NCI-H187 treated with DMSO at 0.1 percent for 48 hours (cell line): Measurements from ENCODE around the gene SLC6A8.
"Not testable (repeated sequence)": the region's sequence is repeated elsewhere in the genome, so short reads cannot be mapped to it uniquely, and the experiment has no call there.

Experiments
- DNase-seq: peaks from one replicate; lab custom pipeline; 2025; lab: John Stamatoyannopoulos, UW

SLC6A8 gene

DNA sequence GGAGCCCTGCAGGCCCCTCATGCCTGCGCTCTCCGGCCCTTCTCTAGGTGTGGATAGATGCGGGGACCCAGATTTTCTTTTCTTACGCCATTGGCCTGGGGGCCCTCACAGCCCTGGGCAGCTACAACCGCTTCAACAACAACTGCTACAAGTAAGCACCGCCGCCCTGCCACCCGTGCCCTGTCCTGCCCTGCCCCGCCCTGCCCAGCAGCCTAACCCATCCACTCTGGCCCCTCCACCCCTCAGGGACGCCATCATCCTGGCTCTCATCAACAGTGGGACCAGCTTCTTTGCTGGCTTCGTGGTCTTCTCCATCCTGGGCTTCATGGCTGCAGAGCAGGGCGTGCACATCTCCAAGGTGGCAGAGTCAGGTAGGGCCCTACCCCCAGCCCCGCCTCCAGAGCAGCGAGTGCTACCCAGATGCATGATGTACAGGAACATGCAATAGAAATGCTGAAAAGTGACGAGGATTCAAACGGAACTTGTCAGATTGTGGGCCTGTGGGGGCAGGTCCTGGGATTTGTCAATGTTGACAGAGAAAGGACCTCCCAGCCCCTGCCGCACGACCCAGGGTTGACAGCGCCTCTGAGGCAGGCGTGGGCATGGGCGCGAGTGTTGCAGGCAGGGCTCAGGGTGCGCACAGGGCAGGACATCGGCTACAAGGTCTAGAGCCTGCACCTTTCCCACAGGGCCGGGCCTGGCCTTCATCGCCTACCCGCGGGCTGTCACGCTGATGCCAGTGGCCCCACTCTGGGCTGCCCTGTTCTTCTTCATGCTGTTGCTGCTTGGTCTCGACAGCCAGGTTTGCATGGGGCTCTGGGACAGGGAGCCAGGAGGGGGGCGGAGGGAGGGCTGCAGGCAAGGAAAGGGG, 5.7 kb downstream of the SLC6A8 start:
- no peak for DNase-seq

GRCh38 chrX:153694256-153694655, 6.5 kb downstream of the SLC6A8 start:
- DNase-seq = not testable (repeated sequence)

DNA sequence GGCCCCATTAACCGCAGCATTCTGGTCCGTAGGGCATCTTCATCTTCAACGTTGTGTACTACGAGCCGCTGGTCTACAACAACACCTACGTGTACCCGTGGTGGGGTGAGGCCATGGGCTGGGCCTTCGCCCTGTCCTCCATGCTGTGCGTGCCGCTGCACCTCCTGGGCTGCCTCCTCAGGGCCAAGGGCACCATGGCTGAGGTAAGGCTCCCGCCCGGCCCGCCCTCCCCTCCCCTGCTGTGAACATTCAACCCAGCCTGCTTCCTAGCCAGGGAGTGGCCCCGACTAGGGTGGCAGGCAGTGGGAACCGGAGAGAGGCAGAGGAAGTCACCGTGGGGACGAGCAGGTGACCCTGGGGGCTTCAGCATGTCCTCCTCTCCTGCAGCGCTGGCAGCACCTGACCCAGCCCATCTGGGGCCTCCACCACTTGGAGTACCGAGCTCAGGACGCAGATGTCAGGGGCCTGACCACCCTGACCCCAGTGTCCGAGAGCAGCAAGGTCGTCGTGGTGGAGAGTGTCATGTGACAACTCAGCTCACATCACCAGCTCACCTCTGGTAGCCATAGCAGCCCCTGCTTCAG, 7.1 kb downstream of the SLC6A8 start:
- DNase-seq = no peak

DNA sequence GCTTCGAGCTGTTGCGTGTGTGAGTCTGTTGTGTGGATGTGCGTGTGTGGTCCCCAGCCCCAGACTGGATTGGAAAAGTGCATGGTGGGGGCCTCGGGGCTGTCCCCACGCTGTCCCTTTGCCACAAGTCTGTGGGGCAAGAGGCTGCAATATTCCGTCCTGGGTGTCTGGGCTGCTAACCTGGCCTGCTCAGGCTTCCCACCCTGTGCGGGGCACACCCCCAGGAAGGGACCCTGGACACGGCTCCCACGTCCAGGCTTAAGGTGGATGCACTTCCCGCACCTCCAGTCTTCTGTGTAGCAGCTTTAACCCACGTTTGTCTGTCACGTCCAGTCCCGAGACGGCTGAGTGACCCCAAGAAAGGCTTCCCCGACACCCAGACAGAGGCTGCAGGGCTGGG, 8.4 kb downstream of the SLC6A8 start:
- no peak for DNase-seq

DNA sequence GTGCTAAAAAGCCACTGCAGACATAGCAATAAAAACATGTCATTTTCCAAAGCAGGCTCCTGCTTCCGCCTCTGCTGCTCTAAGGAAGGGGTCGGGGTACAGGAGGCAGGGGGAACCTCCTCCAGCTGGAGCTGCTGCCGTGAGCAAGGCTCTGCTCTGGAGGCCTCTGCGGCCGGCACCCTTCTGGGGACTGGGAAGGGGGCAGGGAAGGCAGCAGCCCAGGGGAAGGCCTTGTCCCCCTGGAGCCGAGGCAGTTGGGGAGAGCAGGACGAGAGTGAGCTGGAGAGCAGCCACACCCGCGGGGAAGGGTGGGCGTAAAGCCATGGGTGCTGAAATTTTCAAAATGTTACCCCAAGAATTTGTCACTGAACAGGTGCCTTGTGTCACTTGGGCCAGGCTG, 8.8 kb downstream of the SLC6A8 start:
- not testable (repeated sequence) for DNase-seq

DNA sequence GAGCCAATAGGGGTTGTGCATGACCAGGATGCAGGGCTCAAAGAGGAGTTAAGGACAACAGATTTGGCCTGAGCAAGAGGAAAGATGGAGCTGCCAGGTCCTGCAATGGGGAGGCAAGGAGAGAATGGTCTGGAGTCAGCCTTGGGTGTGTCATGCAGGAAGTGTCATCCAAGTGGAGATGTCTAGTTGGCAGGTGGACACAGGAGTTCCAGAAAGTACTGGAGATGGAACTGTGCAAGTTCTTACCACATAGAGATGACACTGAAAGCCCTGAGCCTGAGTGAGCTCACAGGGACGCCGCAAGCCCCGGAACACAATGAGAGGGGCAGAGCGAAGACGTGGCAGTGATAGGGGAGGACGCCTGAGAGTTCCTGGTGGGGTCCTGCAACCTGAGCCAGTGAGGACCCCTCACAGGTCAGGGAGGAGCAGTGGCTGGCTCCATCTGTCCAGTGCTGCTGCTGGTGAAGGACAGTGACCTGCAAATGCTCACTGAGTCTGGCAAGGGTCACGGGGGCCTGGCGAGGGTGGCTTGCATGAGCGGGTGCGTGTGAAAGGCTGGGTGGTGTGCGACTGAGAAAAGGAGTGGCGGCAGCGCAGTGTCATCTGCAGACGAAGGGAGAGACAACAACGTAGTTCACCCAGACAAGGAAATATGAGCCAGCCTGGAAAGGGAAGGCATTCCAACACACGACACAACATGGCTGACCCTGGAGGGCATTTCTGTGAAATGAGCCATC, 9.4 kb downstream of the SLC6A8 start:
- DNase-seq = not testable (repeated sequence)

GRCh38 chrX:153697924-153698865, 10.5 kb downstream of the SLC6A8 start:
- DNase-seq = no peak

DNA sequence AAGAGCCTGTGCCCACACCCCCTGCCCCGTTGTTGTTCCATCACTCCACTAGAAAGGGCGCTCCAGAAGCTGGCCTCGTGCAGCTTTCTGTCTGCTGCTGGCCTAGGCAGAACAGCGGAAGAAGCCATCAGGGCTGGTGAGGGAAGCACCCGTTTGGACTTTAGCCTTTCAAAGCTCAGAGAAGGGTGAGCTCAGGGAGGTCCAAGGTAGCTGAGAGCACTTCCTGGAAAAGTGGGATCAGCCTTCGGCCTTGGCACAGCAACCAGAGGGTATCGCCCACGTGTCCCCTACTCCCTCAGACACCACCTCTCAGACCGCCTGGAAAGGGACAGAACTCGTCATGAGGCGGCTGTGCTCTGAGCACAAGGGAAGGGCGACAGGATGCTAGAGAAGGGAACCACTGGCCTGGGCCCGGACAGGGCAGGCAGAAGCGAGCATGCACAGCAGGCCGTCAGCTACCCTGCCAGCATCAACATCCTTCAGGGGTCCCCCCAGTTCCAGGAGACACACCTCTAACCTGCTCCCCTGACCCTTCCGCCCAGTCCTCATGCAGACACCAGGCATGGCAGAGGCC, 11.6 kb downstream of the SLC6A8 start:
- not testable (repeated sequence) for DNase-seq

- DNase-seq = not testable (repeated sequence)
Measured at GRCh38 chrX:153699784-153700371, 12.2 kb downstream of the SLC6A8 start.

DNA sequence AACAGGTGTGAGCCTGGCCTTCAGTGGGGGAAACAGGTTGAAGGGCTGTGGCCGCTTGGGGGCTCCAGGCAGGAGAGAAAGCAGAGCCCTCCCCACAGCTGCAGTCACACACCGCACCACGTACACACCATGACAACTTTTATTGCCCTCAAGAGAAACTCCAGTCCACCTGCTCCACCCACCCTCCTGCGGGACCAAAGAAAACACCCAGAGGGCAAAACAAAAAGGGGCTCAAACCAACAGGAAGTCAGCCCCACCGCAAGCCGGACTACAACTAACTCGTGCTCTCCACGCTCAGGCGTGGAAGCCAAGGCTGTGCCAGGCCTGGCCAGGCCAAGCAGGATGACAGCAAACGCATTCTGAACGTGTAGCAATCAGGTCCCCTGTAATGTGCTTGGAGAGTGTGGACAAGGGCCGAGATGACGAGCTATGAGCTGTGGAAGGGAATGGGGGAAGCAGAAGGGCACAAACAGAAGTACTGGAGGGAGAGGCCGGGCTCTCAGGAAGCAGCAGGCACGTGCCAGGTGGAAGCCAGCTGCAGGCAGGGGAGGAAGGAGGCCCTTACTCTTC, 12.7 kb downstream of the SLC6A8 start:
- DNase-seq = no peak

DNA sequence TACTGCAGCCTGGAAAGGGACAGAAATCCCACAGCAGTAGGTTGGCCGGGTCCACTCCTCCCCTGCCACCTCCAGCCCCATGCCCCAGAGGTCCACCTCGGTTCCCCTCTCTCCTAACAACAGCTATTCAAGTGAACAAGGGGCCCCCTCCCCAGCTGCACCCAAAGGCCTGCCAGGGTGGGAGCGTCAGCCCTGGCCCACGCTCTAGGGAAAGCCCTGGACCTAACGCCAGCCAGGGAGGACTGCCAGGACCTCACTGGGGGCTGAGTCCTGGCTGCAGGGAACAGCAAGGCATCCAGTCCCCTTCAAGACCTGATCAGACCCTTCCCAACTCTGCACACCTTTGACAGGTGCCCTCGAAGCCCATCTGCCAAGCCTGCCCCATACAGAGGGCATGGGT, 13.2 kb downstream of the SLC6A8 start:
- no peak for DNase-seq

DNA sequence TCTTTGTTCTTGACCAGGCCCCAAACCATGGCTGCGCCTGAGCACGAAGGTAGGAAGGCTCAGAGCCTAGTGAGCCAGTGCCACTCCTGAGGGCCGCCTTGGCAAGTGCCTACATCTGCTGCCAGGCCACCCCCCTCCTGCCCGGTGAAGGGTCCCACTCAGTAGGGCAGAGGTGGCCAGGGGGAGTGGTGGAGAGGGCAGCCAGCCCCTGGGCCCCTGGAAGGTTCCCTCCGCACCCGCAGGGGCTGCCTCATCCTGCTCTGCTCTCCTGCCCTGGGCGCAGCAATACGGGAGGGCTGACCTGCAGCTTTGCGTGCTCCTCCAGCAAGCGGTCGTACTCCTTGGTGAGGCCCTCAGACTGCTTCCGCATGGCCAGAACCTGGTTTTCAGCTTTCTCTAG, 14.0 kb downstream of the SLC6A8 start:
- DNase-seq = no peak

GRCh38 chrX:153702336-153703035, 14.8 kb downstream of the SLC6A8 start:
- no peak for DNase-seq

DNA sequence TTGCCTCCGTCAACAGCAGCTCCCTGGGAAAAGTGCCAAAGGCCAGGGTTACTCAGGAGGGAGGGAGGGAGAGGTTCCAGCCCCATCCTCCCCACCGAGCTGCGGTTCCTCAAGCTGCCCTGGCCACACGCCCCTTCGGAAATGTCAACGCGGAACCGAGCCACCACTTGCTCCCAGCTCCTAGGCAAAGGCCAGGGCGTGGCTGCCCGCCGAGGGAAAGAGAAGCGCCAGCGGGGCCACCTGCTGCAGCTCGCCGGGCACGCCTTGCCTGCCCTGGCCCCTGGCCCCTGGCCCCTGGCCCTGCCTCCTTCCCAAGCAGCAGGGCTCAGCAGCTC, 15.3 kb downstream of the SLC6A8 start:
- DNase-seq = no peak

DNA sequence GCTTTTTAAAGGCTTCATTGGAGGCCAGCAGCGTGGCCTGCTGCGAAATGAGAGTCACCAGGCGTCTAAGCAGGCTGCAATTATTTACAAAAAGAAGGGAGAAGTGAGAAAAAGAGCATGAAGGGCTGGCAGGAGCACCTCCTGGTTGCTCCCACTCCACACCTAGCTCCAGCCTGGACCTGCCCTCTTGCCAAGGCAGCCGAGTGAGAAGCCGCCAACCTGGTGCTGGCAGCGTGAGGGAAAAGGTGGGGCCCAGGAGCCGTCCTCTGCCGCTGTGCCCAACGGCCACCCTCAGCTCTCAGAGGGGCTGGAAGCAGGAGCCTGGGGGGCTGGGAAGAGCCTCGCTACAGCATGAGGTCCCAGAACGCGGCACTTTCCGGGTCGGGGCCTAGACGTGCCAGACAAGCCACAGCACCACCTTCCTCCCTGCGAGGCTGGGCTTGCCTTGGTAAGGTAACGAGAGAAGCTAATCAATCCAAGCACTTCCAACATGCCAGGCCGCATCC, 16.3 kb downstream of the SLC6A8 start:
- no peak for DNase-seq

- DNase-seq = not testable (repeated sequence)
Measured at GRCh38 chrX:153704631-153705402, 17.1 kb downstream of the SLC6A8 start.

DNA sequence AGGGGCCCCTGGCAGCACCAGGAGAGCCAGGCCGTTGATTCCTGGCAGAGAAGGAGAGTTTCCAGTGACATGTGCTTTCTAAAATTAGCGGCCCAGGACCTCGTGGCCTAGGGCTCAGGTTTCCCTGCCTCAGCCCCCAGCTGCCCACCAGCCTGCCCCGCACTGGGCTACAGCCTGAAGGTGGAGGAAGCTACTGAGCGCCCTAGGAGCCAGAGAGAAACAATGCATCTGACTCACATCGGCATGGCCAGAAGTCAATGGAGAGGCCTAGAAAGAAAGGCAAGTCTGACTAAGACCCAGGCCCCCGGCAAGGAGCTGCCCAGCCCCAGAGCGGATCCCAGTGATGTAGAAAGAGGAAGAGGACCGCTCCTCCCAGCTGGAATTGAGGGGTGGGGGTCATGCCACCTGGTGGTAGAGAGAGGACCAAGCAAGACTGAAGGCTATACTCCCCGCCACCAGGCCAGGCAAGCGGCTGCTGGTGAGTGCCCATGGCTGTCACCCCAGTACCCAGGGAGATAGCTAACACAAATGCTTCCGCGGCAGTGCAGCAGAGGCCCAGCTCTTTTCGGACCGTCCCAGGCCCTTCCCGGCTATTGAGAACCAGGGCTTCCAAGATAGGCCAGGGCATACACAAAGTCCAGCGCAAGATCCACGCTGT, 17.8 kb downstream of the SLC6A8 start:
- not testable (repeated sequence) for DNase-seq

DNA sequence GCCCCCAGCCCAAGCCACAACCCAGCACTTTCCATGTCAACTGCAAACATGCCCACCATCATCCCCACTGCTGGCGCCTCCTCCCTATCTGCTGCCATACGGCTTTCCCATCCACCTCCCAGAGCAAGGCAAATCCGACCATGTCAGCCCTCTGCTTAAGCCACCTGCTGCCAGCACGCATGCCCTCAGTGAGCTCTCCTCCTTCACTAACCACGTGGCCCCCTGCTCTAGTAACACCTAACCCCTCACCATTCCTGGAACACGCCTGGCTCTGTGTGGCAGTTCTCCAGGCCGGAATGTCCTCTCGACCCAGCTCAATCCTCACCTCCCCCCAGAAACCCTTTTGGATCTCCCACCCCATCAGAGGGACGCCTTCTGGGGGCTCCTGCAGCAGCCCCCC, 19.1 kb downstream of the SLC6A8 start:
- no peak for DNase-seq

DNA sequence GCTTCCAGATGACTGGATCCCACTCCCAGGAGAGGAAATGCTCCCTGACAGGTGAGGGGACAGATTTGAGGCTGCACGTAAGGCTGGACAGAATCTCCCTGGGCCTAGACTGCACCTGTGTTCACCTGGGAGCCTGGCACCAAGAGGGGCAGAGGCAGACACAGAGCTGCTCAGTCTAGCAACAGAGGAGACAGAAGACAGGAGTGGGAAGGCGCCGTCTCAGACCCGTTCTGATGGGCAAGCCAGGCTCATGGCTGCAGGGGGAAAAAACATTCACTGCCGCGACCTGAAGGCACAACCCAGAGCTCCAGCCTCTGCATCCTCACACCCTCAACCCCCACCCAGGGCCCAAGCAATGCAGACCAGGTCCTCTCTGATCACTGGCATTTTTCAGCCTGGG, 19.7 kb downstream of the SLC6A8 start:
- no peak for DNase-seq
